IMR-90 (cell line): ENCODE data around the gene FRMD5. TPM values are rescaled to one million over a fixed set of nuclear protein-coding genes. Genes with fewer than 3 reads are reported as not detected.

Source experiments
- ATAC-seq: fragments of 200-7000 bp; cut with Tn5 transposase; 2 replicates; pipeline ENCODE4 v1.9.1; 2020; ENCODE audit warnings: low read depth, mild to moderate bottlenecking, moderate library complexity
- BruUV-seq: library from RNA; stranded (reverse); fragments of 400-500 nt; replicated peaks from 2 replicates; lab custom pipeline; 2021; lab: Mats Ljungman, UMichigan
- CTCF ChIA-PET: fragments of 300-600 bp; formaldehyde crosslinking; extraction: SDS; loops from one replicate; lab custom pipeline; 2021; ENCODE audit warnings: antibody characterized with exemption; lab: Yijun Ruan, JAX
- POLR2A ChIA-PET: fragments of 300-600 bp; sonication (Branson Sonifier 250); formaldehyde crosslinking; loops from one replicate; lab custom pipeline; 2022; ENCODE audit warnings: antibody characterized with exemption; ENCODE audit not compliant: unreplicated experiment; lab: Charles Lee
- DNase-seq: peaks from one replicate; pipeline ENCODE4 v3.0.0; 2013
- H2AFZ ChIP-seq: replicated peaks from 2 replicates; pipeline ENCODE3; 2013; ENCODE audit warnings: low read length, mild to moderate bottlenecking; ENCODE audit not compliant: poor library complexity
- H2AK5ac ChIP-seq: 2 replicates; pipeline ENCODE4 v1.6.1; 2013; ENCODE audit warnings: low read depth, low read length, inconsistent platforms
- H2AK9ac ChIP-seq: replicated peaks from 2 replicates; pipeline ENCODE3; 2013; ENCODE audit warnings: mild to moderate bottlenecking, low read depth, low read length, moderate library complexity; ENCODE audit not compliant: poor library complexity
- H2BK120ac ChIP-seq: 2 replicates; pipeline ENCODE4 v1.6.1; 2013; ENCODE audit warnings: low read depth, low read length, inconsistent platforms
- H2BK15ac ChIP-seq: 3 replicates; pipeline ENCODE4 v1.6.1; 2013; ENCODE audit warnings: low read depth, low read length, inconsistent platforms
- H2BK20ac ChIP-seq: 2 replicates; pipeline ENCODE4 v1.6.1; 2013; ENCODE audit warnings: low read depth, mild to moderate bottlenecking, inconsistent platforms, low read length, moderate library complexity
- H2BK5ac ChIP-seq: 2 replicates; pipeline ENCODE4 v1.6.1; 2013; ENCODE audit warnings: mild to moderate bottlenecking, low read depth, low read length, inconsistent platforms; ENCODE audit not compliant: poor library complexity, severe bottlenecking
- H3K14ac ChIP-seq: replicated peaks from 2 replicates; pipeline ENCODE4 v1.6.1; 2013; ENCODE audit warnings: low read depth, low read length, inconsistent platforms
- H3K18ac ChIP-seq: 2 replicates; pipeline ENCODE4 v1.6.1; 2013; ENCODE audit warnings: low read depth, low read length, control low read depth
- H3K23ac ChIP-seq: 2 replicates; pipeline ENCODE4 v1.6.1; 2013; ENCODE audit warnings: low read depth, low read length, inconsistent platforms
- H3K27ac ChIP-seq: 2 replicates; pipeline ENCODE4 v1.5.1; 2013; ENCODE audit warnings: mild to moderate bottlenecking, control low read depth, low read length; ENCODE audit not compliant: insufficient read depth
- H3K27me3 ChIP-seq: 2 replicates; pipeline ENCODE4 v1.6.1; 2013; ENCODE audit warnings: low read length; ENCODE audit not compliant: control insufficient read depth, insufficient read depth
- H3K36me3 ChIP-seq: 2 replicates; pipeline ENCODE4 v1.6.1; 2013; ENCODE audit warnings: low read length, mixed read lengths; ENCODE audit not compliant: control insufficient read depth, insufficient read depth
- H3K4ac ChIP-seq: 2 replicates; pipeline ENCODE4 v1.6.1; 2013; ENCODE audit warnings: low read depth, low read length, inconsistent platforms
- H3K4me1 ChIP-seq: 2 replicates; pipeline ENCODE4 v1.6.1; 2013; ENCODE audit warnings: low read length, mixed read lengths; ENCODE audit not compliant: control insufficient read depth, insufficient read depth
- H3K4me2 ChIP-seq: 2 replicates; pipeline ENCODE4 v1.6.1; 2013; ENCODE audit warnings: low read depth, mild to moderate bottlenecking, control low read depth, low read length, moderate library complexity
- H3K4me3 ChIP-seq: 2 replicates; pipeline ENCODE4 v1.5.1; 2013; ENCODE audit warnings: low read depth, mild to moderate bottlenecking, control low read depth, low read length, moderate library complexity; ENCODE audit not compliant: insufficient read depth
- H3K56ac ChIP-seq: 2 replicates; pipeline ENCODE4 v1.6.1; 2013; ENCODE audit warnings: low read length, inconsistent platforms; ENCODE audit not compliant: insufficient read depth; ENCODE audit errors: extremely low read depth
- H3K79me1 ChIP-seq, 2 experiments: 2 replicates each; pipeline ENCODE4 v1.6.1; 2013; ENCODE audit warnings: low read length in 2 of 2, inconsistent platforms in 1 of 2, low read depth in 1 of 2
- H3K9ac ChIP-seq: 2 replicates; pipeline ENCODE4 v1.6.1; 2013; ENCODE audit warnings: low read depth, low read length, control low read depth
- H3K9me1 ChIP-seq: 2 replicates; pipeline ENCODE4 v1.6.1; 2013; ENCODE audit warnings: low read length, inconsistent platforms; ENCODE audit not compliant: insufficient read depth
- H3K9me3 ChIP-seq: 2 replicates; pipeline ENCODE4 v1.6.1; 2013; ENCODE audit warnings: low read length; ENCODE audit not compliant: control insufficient read depth, insufficient read depth
- H4K20me1 ChIP-seq: 2 replicates; pipeline ENCODE4 v1.6.1; 2013; ENCODE audit warnings: low read length, inconsistent platforms; ENCODE audit not compliant: insufficient read depth
- H4K5ac ChIP-seq: 2 replicates; pipeline ENCODE4 v1.6.1; 2013; ENCODE audit warnings: mild to moderate bottlenecking, low read depth, low read length, control low read depth
- H4K8ac ChIP-seq, 2 experiments: 2 replicates each; pipeline ENCODE4 v1.6.1; 2013; ENCODE audit warnings: low read depth in 2 of 2, low read length in 2 of 2, control low read depth in 1 of 2, inconsistent platforms in 1 of 2
- H4K91ac ChIP-seq: 2 replicates; pipeline ENCODE4 v1.6.1; 2013; ENCODE audit warnings: low read depth, low read length, inconsistent platforms; ENCODE audit not compliant: insufficient read depth
- BHLHE40 ChIP-seq: fragments of 150-350 bp; IDR thresholded peaks from 2 replicates; pipeline ENCODE4 v1.6.1; 2016; ENCODE audit warnings: mild to moderate bottlenecking, low read depth, low read length
- WGBS, 2 experiments: methylation state at CpG; one replicate each; pipeline versions ENCODE4 v1.1.5 to v1.1.7; 2013; ENCODE audit warnings: missing lambda C conversion rate in 2 of 2; ENCODE audit not compliant: insufficient read length in 1 of 2; ENCODE audit errors: extremely low coverage in 2 of 2; 5-methylcytosine and 5-hydroxymethylcytosine counted together
- dilution Hi-C: fragments of 300-500 bp; cut with HindIII; formaldehyde crosslinking; loops from one replicate; pipeline ENCODE4 v1.14.3; 2018; ENCODE audit warnings: low sequenced_read_pairs; ENCODE audit not compliant: unreplicated experiment
- in situ Hi-C: fragments of 300-500 bp; cut with MboI; formaldehyde crosslinking; loops from 3 replicates; pipeline ENCODE4 v1.14.3; 2019; ENCODE audit warnings: low sequenced_read_pairs, inconsistent platforms, mixed read lengths
- intact Hi-C: fragments of 100-400 bp; cut with micrococcal nuclease; formaldehyde crosslinking; loops from 2 replicates; pipeline ENCODE4 v1.10.0; 2022
- polyA plus RNA-seq, 3 experiments: library from polyadenylated mRNA; depleted of rRNA; stranded (reverse); fragments of >200 nt; gene quantifications; 2 replicates each; pipeline ENCODE4 v1.2.3, GENCODE V29; 2012; ENCODE audit warnings: low replicate concordance in 1 of 3
- total RNA-seq: library from RNA; depleted of rRNA; stranded (reverse); fragments of >200 nt; gene quantifications from 2 replicates; pipeline ENCODE4 v1.2.3, GENCODE V29; 2012
- TF ChIP-seq, protein P1 (sequence below): conservative IDR thresholded peaks from 2 replicates; pipeline ENCODE4 v1.5.1; 2012; ENCODE audit warnings: mild to moderate bottlenecking, low read depth, low read length, improper control_type of control experiment

Gene FRMD5
- total and polyA plus RNA-seq, 2 of the 4 experiments (the other 2 are of a cell fraction) = 4.1 to 5.4 TPM

- H4K8ac ChIP-seq = no peak overlapping the region
- H3K9me3 ChIP-seq = no peaks in the 10 kb centered on the region
- H4K20me1 ChIP-seq = no peaks in the 10 kb centered on the region
- BruUV-seq = no TSS peak
- H2BK20ac ChIP-seq = no peak overlapping the region
- H3K23ac ChIP-seq = no peak overlapping the region
- H2BK5ac ChIP-seq = no peak overlapping the region
- H3K9me1 ChIP-seq = peaks cover 11% of the 10 kb centered on the region; the same call in 1 of the 2 replicates
- H3K36me3 ChIP-seq = no peaks in the 10 kb centered on the region
- ATAC-seq (no peak), DNase-seq (no peak)
- H3K14ac ChIP-seq = no peak overlapping the region
- H3K4me1 ChIP-seq = peaks cover 5% of the 10 kb centered on the region; the same call in 1 of the 2 replicates
- H2AK9ac ChIP-seq = no peak overlapping the region
- no peaks in the 10 kb centered on the region for H3K27me3 ChIP-seq
- H3K4me2 ChIP-seq = no peak overlapping the region
- intact Hi-C loops = no loop called here
- H2BK120ac ChIP-seq = no peak overlapping the region
- no peak overlapping the region for H3K27ac ChIP-seq
- no peak for TF ChIP-seq BHLHE40
- TF ChIP-seq, protein P1, sequence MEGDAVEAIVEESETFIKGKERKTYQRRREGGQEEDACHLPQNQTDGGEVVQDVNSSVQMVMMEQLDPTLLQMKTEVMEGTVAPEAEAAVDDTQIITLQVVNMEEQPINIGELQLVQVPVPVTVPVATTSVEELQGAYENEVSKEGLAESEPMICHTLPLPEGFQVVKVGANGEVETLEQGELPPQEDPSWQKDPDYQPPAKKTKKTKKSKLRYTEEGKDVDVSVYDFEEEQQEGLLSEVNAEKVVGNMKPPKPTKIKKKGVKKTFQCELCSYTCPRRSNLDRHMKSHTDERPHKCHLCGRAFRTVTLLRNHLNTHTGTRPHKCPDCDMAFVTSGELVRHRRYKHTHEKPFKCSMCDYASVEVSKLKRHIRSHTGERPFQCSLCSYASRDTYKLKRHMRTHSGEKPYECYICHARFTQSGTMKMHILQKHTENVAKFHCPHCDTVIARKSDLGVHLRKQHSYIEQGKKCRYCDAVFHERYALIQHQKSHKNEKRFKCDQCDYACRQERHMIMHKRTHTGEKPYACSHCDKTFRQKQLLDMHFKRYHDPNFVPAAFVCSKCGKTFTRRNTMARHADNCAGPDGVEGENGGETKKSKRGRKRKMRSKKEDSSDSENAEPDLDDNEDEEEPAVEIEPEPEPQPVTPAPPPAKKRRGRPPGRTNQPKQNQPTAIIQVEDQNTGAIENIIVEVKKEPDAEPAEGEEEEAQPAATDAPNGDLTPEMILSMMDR = no peak
- in situ Hi-C loops = no loop called here
- no peak overlapping the region for H4K5ac ChIP-seq
- WGBS, 2 experiments = no CpG with 5 or more reads among the region's 5 CpGs
- no peak overlapping the region for H3K56ac ChIP-seq
- H3K18ac ChIP-seq = no peak overlapping the region
- no peak overlapping the region for H2AK5ac ChIP-seq
- dilution Hi-C loops = no loop called here
- POLR2A ChIA-PET = no interaction called here
- CTCF ChIA-PET = interaction anchor here (0.9 kb wide), 1 partner anchor 135 kb away, joined by 5 read pairs; no protein-coding TSS in a partner anchor
- H3K4me3 ChIP-seq = no peak overlapping the region
- no peak overlapping the region for H4K91ac ChIP-seq
- no peak overlapping the region for H3K9ac ChIP-seq
- no peak overlapping the region for H3K4ac ChIP-seq
- no peak overlapping the region for H2BK15ac ChIP-seq
- H2AFZ ChIP-seq = no peak overlapping the region
- H3K79me1 ChIP-seq = no peaks in the 10 kb centered on the region
These were observed 264.5 kb downstream of the FRMD5 start for GRCh38 chr15:43930556-43930955.
